Thoracic aorta (tissue), 2 donors: Measurements from ENCODE around the gene CACNA2D2. TPM values are rescaled to one million over a fixed set of nuclear protein-coding genes. Genes with fewer than 3 reads are reported as not detected.

Experiments
- ATAC-seq: fragments of 150-250 bp; one replicate; pipeline ENCODE4 v1.8.0; 2017; ENCODE audit warnings: low read depth; ENCODE audit not compliant: insufficient number of reproducible peaks, low FRiP score
- DNase-seq: peaks from one replicate; pipeline ENCODE4 v3.0.0-alpha.2; 2020; ENCODE audit warnings: low spot score
- H3K27ac ChIP-seq, 2 donors: fragments of 200-600 bp; sonication (generic); 1 replicate in 1 of 2; 2 replicates in 1 of 2; pipeline ENCODE4 v1.5.1; 2016; ENCODE audit warnings: mild to moderate bottlenecking in 2 of 2, moderate library complexity in 2 of 2
- H3K27me3 ChIP-seq: fragments of 200-600 bp; sonication (generic); replicated peaks from 2 replicates; pipeline ENCODE4 v1.6.0; 2016; ENCODE audit warnings: mild to moderate bottlenecking; ENCODE audit not compliant: insufficient read depth
- H3K36me3 ChIP-seq: fragments of 200-600 bp; sonication (generic); one replicate; pipeline ENCODE4 v1.5.1; 2016
- H3K4me1 ChIP-seq, 2 donors: fragments of 200-600 bp; sonication (generic); 1 replicate in 1 of 2; 2 replicates in 1 of 2; pipeline versions ENCODE4 v1.5.1 to v1.6.0; 2016; ENCODE audit warnings: low read depth in 2 of 2, mild to moderate bottlenecking in 1 of 2; ENCODE audit not compliant: control insufficient read depth in 1 of 2
- H3K4me3 ChIP-seq: fragments of 200-600 bp; sonication (generic); 2 replicates; pipeline ENCODE4 v1.5.1; 2016; ENCODE audit warnings: mild to moderate bottlenecking
- H3K9me3 ChIP-seq: fragments of 200-600 bp; sonication (generic); 2 replicates; pipeline ENCODE4 v1.5.1; 2016
- CTCF ChIP-seq: fragments of 200-600 bp; sonication (generic); IDR thresholded peaks from one replicate; pipeline ENCODE4 v1.5.1; 2019; ENCODE audit warnings: antibody characterized with exemption
- total RNA-seq, 2 donors: library from RNA; depleted of rRNA; stranded (reverse); fragments of >200 nt; gene quantifications; one replicate each; pipeline versions ENCODE4 v1.1.0 to v1.2.3, GENCODE V29; 2016

CACNA2D2 gene
- total RNA-seq, 2 donors from 2014 or later: 2.3 to 4.2 TPM

- no peaks in the 10 kb centered on the region for H3K27me3 ChIP-seq
- no peak for ATAC-seq
- DNase-seq: no peak
- peaks cover 32% of the 10 kb centered on the region for H3K36me3 ChIP-seq
- H3K4me1 ChIP-seq: peaks cover 16 to 46% of the 10 kb centered on the region in 2 donors
- no peaks in the 10 kb centered on the region for H3K9me3 ChIP-seq
- peak overlapping the region; percentile 79 for H3K4me3 ChIP-seq
- H3K27ac ChIP-seq: peak overlapping the region; percentile 83 to 91
- no peak for TF ChIP-seq CTCF
Measured at GRCh38 chr3:50350213-50350526, 153.3 kb downstream of the CACNA2D2 start.

- Histone ChIP-seq H3K4me3 (no peak overlapping the region), H3K36me3 (peaks cover 9% of the 10 kb centered on the region), H3K4me1 (peaks cover 16 to 44% of the 10 kb centered on the region in 2 donors), H3K27me3 (no peaks in the 10 kb centered on the region), H3K27ac (peak overlapping the region in 1 of 2 donors; percentile 9), H3K9me3 (no peaks in the 10 kb centered on the region)
- peak; percentile 48 for TF ChIP-seq CTCF
- no peak for DNase-seq
- no peak for ATAC-seq
Measured at GRCh38 chr3:50347187-50347813, 156.1 kb downstream of the CACNA2D2 start.

- DNase-seq (no peak), ATAC-seq (no peak)
- no peak for TF ChIP-seq CTCF
- Histone ChIP-seq H3K27ac (no peak within 1 kb of the TSS), H3K9me3 (no peaks in the 10 kb centered on the region), H3K27me3 (no peaks in the 10 kb centered on the region), H3K36me3 (peaks cover 9% of the 10 kb centered on the region), H3K4me1 (peaks cover 14 to 43% of the 10 kb centered on the region in 2 donors), H3K4me3 (peak within 1 kb of the TSS; percentile 66)
Measured at GRCh38 chr3:50345586-50346234, 157.7 kb downstream of the CACNA2D2 start, which contains the start of gene ZMYND10. Gene ZMYND10, minus strand, starts transcription at chr3:50345732. Its CDS starts 153 bp downstream, at chr3:50345579.

GRCh38 chr3:50345008-50345407, 158.4 kb downstream of the CACNA2D2 start:
- Histone ChIP-seq H3K27ac (no peak overlapping the region), H3K9me3 (no peaks in the 10 kb centered on the region), H3K27me3 (no peaks in the 10 kb centered on the region), H3K4me3 (peak overlapping the region; percentile 66), H3K4me1 (peaks cover 14 to 45% of the 10 kb centered on the region in 2 donors), H3K36me3 (peaks cover 9% of the 10 kb centered on the region)
- no peak for DNase-seq
- TF ChIP-seq CTCF: no peak
- no peak for ATAC-seq

- no peak for TF ChIP-seq CTCF
Measured at GRCh38 chr3:50342813-50343633, 160.4 kb downstream of the CACNA2D2 start.

More at GRCh38 chr3:50342813-50343633, 160.4 kb downstream of the CACNA2D2 start:
- Histone ChIP-seq H3K4me3 (no peak overlapping the region), H3K9me3 (no peaks in the 10 kb centered on the region), H3K4me1 (peaks cover 21 to 49% of the 10 kb centered on the region in 2 donors), H3K36me3 (peaks cover 7% of the 10 kb centered on the region), H3K27ac (no peak overlapping the region), H3K27me3 (no peaks in the 10 kb centered on the region)
- no peak for DNase-seq
- no peak for ATAC-seq
